ENCODE measurements around the gene RFLNA. TPM values are rescaled to one million over a fixed set of nuclear protein-coding genes. Genes with fewer than 3 reads are reported as not detected.

RFLNA gene
- total and polyA plus RNA-seq, 2 of the 4 experiments (the other 2 are of a cell fraction), result not detected

DNA sequence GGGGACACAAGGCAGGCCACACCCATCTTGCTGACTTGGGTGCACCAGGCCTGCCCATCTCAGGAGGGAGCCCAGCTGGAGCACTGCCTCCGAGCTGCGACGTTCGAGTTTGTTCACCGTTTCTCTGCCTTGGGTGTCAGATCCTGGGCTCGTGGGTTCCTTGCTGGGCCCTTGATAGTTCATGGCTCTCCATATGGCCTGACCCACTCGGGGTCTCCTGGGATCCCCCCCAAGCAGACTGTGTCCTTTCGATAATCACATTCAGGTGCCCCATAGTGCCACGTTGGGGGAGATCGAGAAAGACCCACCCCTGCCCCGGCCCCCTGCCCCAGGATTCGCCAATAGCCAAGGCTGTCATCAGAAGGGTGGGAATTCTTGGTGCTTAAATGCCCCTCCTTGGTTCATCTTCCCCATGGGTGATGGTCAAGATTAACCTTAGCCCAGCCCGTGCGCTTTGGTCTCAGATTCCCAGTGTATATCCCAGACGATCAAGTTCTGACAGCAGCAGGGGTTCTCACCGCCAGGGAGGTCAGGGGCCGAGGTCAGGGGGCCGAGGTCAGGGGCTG lies 7.4 kb downstream of the RFLNA start:
- Histone ChIP-seq H4K5ac (ENCODE audit: low read depth, low read length) (no peak overlapping the region), H3K4me3 (ENCODE audit: insufficient read depth, low read depth, low read length) (no peak overlapping the region), H3K4me2 (ENCODE audit: low read depth, low read length) (no peak overlapping the region), H3K9ac (ENCODE audit: low read depth, low read length) (no peak overlapping the region), H3K9me3 (ENCODE audit: control insufficient read depth, insufficient read depth, low read length) (peaks cover 4% of the 10 kb centered on the region), H2BK5ac (ENCODE audit: low read depth, low read length, poor library complexity, severe bottlenecking) (no peak overlapping the region), H3K56ac (ENCODE audit: extremely low read depth, insufficient read depth, low read length) (no peak overlapping the region), H2AK5ac (ENCODE audit: low read depth, low read length) (no peak overlapping the region), H3K9me1 (ENCODE audit: insufficient read depth, low read length) (no peaks in the 10 kb centered on the region), H4K91ac (ENCODE audit: insufficient read depth, low read depth, low read length) (no peak overlapping the region), H3K4ac (ENCODE audit: low read depth, low read length) (no peak overlapping the region), H2BK120ac (ENCODE audit: low read depth, low read length) (no peak overlapping the region), H2AK9ac (replicated peaks; ENCODE audit: low read depth, low read length, poor library complexity) (peak overlapping the region; percentile 55), H3K14ac (replicated peaks; ENCODE audit: low read depth, low read length) (no peak overlapping the region), H3K27me3 (ENCODE audit: control insufficient read depth, insufficient read depth, low read length) (peaks cover 48% of the 10 kb centered on the region), H4K20me1 (ENCODE audit: insufficient read depth, low read length) (no peaks in the 10 kb centered on the region), H2BK15ac (ENCODE audit: low read depth, low read length) (no peak overlapping the region), H3K23ac (ENCODE audit: low read depth, low read length) (no peak overlapping the region), H3K18ac (ENCODE audit: low read depth, low read length) (no peak overlapping the region), H3K4me1 (ENCODE audit: control insufficient read depth, insufficient read depth, low read length) (no peaks in the 10 kb centered on the region), H2AFZ (replicated peaks; ENCODE audit: low read length, poor library complexity) (no peak overlapping the region), H3K27ac (ENCODE audit: insufficient read depth, low read length) (no peak overlapping the region), H2BK20ac (ENCODE audit: low read depth, low read length) (no peak overlapping the region), H3K36me3 (ENCODE audit: control insufficient read depth, insufficient read depth, low read length) (no peaks in the 10 kb centered on the region), H3K79me1 (ENCODE audit: low read depth in 1 of 2, low read length in 2 of 2) (no peaks in the 10 kb centered on the region), H4K8ac (ENCODE audit: low read depth in 2 of 2, low read length in 2 of 2) (no peak overlapping the region)
- in situ Hi-C loops (cut with MboI; ENCODE audit: low sequenced_read_pairs), result no loop called here
- intact Hi-C loops (cut with micrococcal nuclease), result no loop called here
- ATAC-seq (ENCODE audit: low read depth) (no peak), DNase-seq (no peak)
- 85% methylated on average over 11 of the region's 18 CpGs; no CpG with 5 or more reads in 1 of the 2 experiments for WGBS, 2 experiments (ENCODE audit: extremely low coverage in 2 of 2, insufficient read length in 1 of 2)
- dilution Hi-C loops (cut with HindIII; ENCODE audit: low sequenced_read_pairs, unreplicated experiment), result no loop called here
- CTCF ChIA-PET, result no interaction called here
- no TSS peak for BruUV-seq (replicated peaks)
- TF ChIP-seq RAD21 (IDR thresholded peaks at IDR 0.05; ENCODE audit: low read length) (no peak), MXI1 (IDR thresholded peaks at IDR 0.05; ENCODE audit: borderline replicate concordance, low read depth, low read length) (no peak), POLR2A (IDR thresholded peaks at IDR 0.05; ENCODE audit: low read depth, low read length) (no peak), RFX5 (IDR thresholded peaks at IDR 0.05; ENCODE audit: low read depth, low read length) (no peak), MAZ (IDR thresholded peaks at IDR 0.05; ENCODE audit: borderline replicate concordance, low read depth, low read length) (no peak)
- POLR2A ChIA-PET (ENCODE audit: unreplicated experiment), result no interaction called here

Data from IMR-90 (cell line).